Measurements from ENCODE around the gene TRAPPC3L. TPM values are rescaled to one million over a fixed set of nuclear protein-coding genes. Genes with fewer than 3 reads are reported as not detected.

Gene TRAPPC3L
- total and polyA plus RNA-seq, 5 experiments from 2014 or later, result not detected

GRCh38 chr6:116568821-116569755 is 23.6 kb upstream of the TRAPPC3L start:
- H3K27me3 Mint-ChIP-seq, result peaks cover 0 to 5% (median 0%) of the 10 kb centered on the region in 5 donors
- H3K36me3 Mint-ChIP-seq, result peaks cover 0 to 5% (median 4%) of the 10 kb centered on the region in 3 donors
- H3K9me3 Mint-ChIP-seq, result no peaks in the 10 kb centered on the region
- peak overlapping the region in 4 of 10 donors; percentile 54 to 100 (median 100) for H3K27ac Mint-ChIP-seq
- DNase-seq (no peak), ATAC-seq (no peak)
- H3K4me1 Mint-ChIP-seq, result peaks cover 24 to 58% (median 46%) of the 10 kb centered on the region in 4 donors
- POLR2A ChIA-PET, result interaction anchor here (4.2 kb wide), 1 partner anchor 290 kb away, joined by 66 read pairs; the partner anchor contains the start of gene TSPYL1
- peak overlapping the region in 3 of 10 donors; percentile 19 to 98 (median 98) for H3K4me3 Mint-ChIP-seq

GRCh38 chr6:116568111-116568510 is 22.6 kb upstream of the TRAPPC3L start:
- no peak for DNase-seq
- Mint-ChIP-seq H3K4me3 (no peak overlapping the region), H3K27me3 (peaks cover 0 to 9% (median 0%) of the 10 kb centered on the region in 5 donors), H3K4me1 (peaks cover 21 to 49% (median 39%) of the 10 kb centered on the region in 4 donors), H3K36me3 (no peaks in the 10 kb centered on the region), H3K9me3 (no peaks in the 10 kb centered on the region), H3K27ac (peak overlapping the region in 2 of 10 donors; percentile 17 to 51)
- POLR2A ChIA-PET, result no interaction called here
- no peak for ATAC-seq

- Mint-ChIP-seq H3K27me3 (peaks cover 4 to 11% (median 8%) of the 10 kb centered on the region in 5 donors), H3K4me3 (peak overlapping the region; percentile 33 to 74 (median 62)), H3K27ac (peak overlapping the region in 4 of 10 donors; percentile 3 to 87 (median 42)), H3K36me3 (no peaks in the 10 kb centered on the region), H3K4me1 (peaks cover 9 to 24% (median 19%) of the 10 kb centered on the region in 4 donors), H3K9me3 (no peaks in the 10 kb centered on the region)
- ATAC-seq (peak; percentile 78 to 85), DNase-seq (peak in 8 of 10 donors; percentile 5 to 60 (median 24))
- POLR2A ChIA-PET, result interaction anchor here (0.5 to 1.0 kb wide), 6 partner anchors 14 to 286 kb away, joined by 3 to 5 read pairs (median 4); partner anchors contain the start of gene TSPYL1
These were observed 19.7 kb upstream of the TRAPPC3L start for GRCh38 chr6:116564921-116565872.

GRCh38 chr6:116564311-116564710 is 18.8 kb upstream of the TRAPPC3L start:
- Mint-ChIP-seq H3K4me3 (peak overlapping the region in 9 of 10 donors; percentile 0 to 74 (median 59)), H3K4me1 (peaks cover 7 to 18% (median 11%) of the 10 kb centered on the region in 4 donors), H3K27ac (peak overlapping the region in 3 of 10 donors; percentile 41 to 87 (median 69)), H3K9me3 (no peaks in the 10 kb centered on the region), H3K36me3 (no peaks in the 10 kb centered on the region), H3K27me3 (peaks cover 4 to 11% (median 8%) of the 10 kb centered on the region in 5 donors)
- DNase-seq, result no peak
- POLR2A ChIA-PET, result interaction anchor here (0.7 to 1.0 kb wide), 5 partner anchors 18 to 284 kb away, joined by 3 to 5 read pairs (median 4); partner anchors contain the start of gene TSPYL1
- ATAC-seq, result no peak

- Mint-ChIP-seq H3K27me3 (peaks cover 4 to 11% (median 8%) of the 10 kb centered on the region in 5 donors), H3K27ac (peak overlapping the region in 3 of 10 donors; percentile 41 to 69 (median 43)), H3K9me3 (no peaks in the 10 kb centered on the region), H3K4me1 (peaks cover 7 to 13% (median 9%) of the 10 kb centered on the region in 4 donors), H3K36me3 (no peaks in the 10 kb centered on the region), H3K4me3 (peak overlapping the region in 5 of 10 donors; percentile 0 to 73 (median 69))
- POLR2A ChIA-PET, result interaction anchor here (0.7 to 1.5 kb wide), 2 partner anchors 9 to 118 kb away, joined by 3 to 4 read pairs; no protein-coding TSS in a partner anchor
- DNase-seq (no peak), ATAC-seq (no peak)
These were observed 18.3 kb upstream of the TRAPPC3L start for GRCh38 chr6:116563830-116564229.

GRCh38 chr6:116562614-116563013 is 17.1 kb upstream of the TRAPPC3L start:
- H3K9me3 Mint-ChIP-seq, result no peaks in the 10 kb centered on the region
- H3K36me3 Mint-ChIP-seq, result no peaks in the 10 kb centered on the region
- H3K4me3 Mint-ChIP-seq, result no peak overlapping the region
- no peak overlapping the region for H3K27ac Mint-ChIP-seq
- H3K4me1 Mint-ChIP-seq, result peaks cover 5 to 13% (median 8%) of the 10 kb centered on the region in 4 donors
- ATAC-seq, result no peak
- DNase-seq, result no peak
- H3K27me3 Mint-ChIP-seq, result peaks cover 4 to 11% (median 8%) of the 10 kb centered on the region in 5 donors
- POLR2A ChIA-PET, result interaction anchor here (1.5 kb wide), 1 partner anchor 10 kb away, joined by 4 read pairs; no protein-coding TSS in a partner anchor

- no peak for DNase-seq
- no peak for ATAC-seq
- H3K9me3 Mint-ChIP-seq, result no peaks in the 10 kb centered on the region
- H3K36me3 Mint-ChIP-seq, result no peaks in the 10 kb centered on the region
- no peak overlapping the region for H3K4me3 Mint-ChIP-seq
- peaks cover 5 to 13% (median 8%) of the 10 kb centered on the region in 4 donors for H3K4me1 Mint-ChIP-seq
- POLR2A ChIA-PET, result no interaction called here
- peaks cover 4 to 11% (median 8%) of the 10 kb centered on the region in 5 donors for H3K27me3 Mint-ChIP-seq
- H3K27ac Mint-ChIP-seq, result no peak overlapping the region
These were observed 16.5 kb upstream of the TRAPPC3L start for GRCh38 chr6:116562019-116562403.

- ATAC-seq, result peak; percentile 78 to 81
- Mint-ChIP-seq H3K4me3 (peak overlapping the region in 1 of 10 donors; percentile 33), H3K27ac (peak overlapping the region in 1 of 10 donors; percentile 29), H3K27me3 (peaks cover 4 to 11% (median 8%) of the 10 kb centered on the region in 5 donors), H3K9me3 (no peaks in the 10 kb centered on the region), H3K4me1 (peaks cover 5 to 13% (median 8%) of the 10 kb centered on the region in 4 donors), H3K36me3 (no peaks in the 10 kb centered on the region)
- peak; percentile 34 to 79 (median 62) for DNase-seq
- POLR2A ChIA-PET, result interaction anchor here (1.0 kb wide), 1 partner anchor 9 kb away, joined by 3 read pairs; the partner anchor contains the start of gene RWDD1
These were observed 16.0 kb upstream of the TRAPPC3L start for GRCh38 chr6:116561377-116562018.

- POLR2A ChIA-PET, result no interaction called here
These were observed 14.6 kb upstream of the TRAPPC3L start for GRCh38 chr6:116560130-116560529.

GRCh38 chr6:116557893-116558292 is 12.4 kb upstream of the TRAPPC3L start:
- ATAC-seq, result no peak
- Mint-ChIP-seq H3K27me3 (peaks cover 2 to 21% (median 11%) of the 10 kb centered on the region in 5 donors), H3K27ac (no peak overlapping the region), H3K4me1 (peaks cover 0 to 3% (median 1%) of the 10 kb centered on the region in 4 donors), H3K9me3 (no peaks in the 10 kb centered on the region), H3K4me3 (no peak overlapping the region), H3K36me3 (no peaks in the 10 kb centered on the region)
- POLR2A ChIA-PET, result no interaction called here
- no peak for DNase-seq

More at GRCh38 chr6:116560130-116560529, 14.6 kb upstream of the TRAPPC3L start:
- Mint-ChIP-seq H3K27me3 (peaks cover 4 to 11% (median 8%) of the 10 kb centered on the region in 5 donors), H3K27ac (no peak overlapping the region), H3K9me3 (no peaks in the 10 kb centered on the region), H3K4me3 (no peak overlapping the region), H3K36me3 (no peaks in the 10 kb centered on the region), H3K4me1 (peaks cover 5 to 13% (median 8%) of the 10 kb centered on the region in 4 donors)
- no peak for ATAC-seq
- no peak for DNase-seq

GRCh38 chr6:116556814-116557415 is 11.4 kb upstream of the TRAPPC3L start:
- Mint-ChIP-seq H3K36me3 (no peaks in the 10 kb centered on the region), H3K27me3 (peaks cover 1 to 16% (median 8%) of the 10 kb centered on the region in 5 donors), H3K9me3 (no peaks in the 10 kb centered on the region), H3K4me1 (peaks cover 0 to 3% (median 1%) of the 10 kb centered on the region in 4 donors), H3K4me3 (no peak overlapping the region), H3K27ac (peak overlapping the region in 1 of 10 donors; percentile 15)
- DNase-seq, result no peak
- POLR2A ChIA-PET, result no interaction called here
- ATAC-seq, result no peak
